ENCODE results near the gene MGAT3. TPM values are rescaled to one million over a fixed set of nuclear protein-coding genes. Genes with fewer than 3 reads are reported as not detected.

Gene MGAT3
- total and polyA plus RNA-seq, 2 donors (not counting 1 experiment from before 2014, with no cell fraction given) = 11.1 to 27.8 TPM

- H3K27ac ChIP-seq (ENCODE audit: low read length in 2 of 2) = no peak overlapping the region
- no peak for ATAC-seq (ENCODE audit: low read depth)
- intact Hi-C loops (cut with micrococcal nuclease) = no loop called here
- no peaks in the 10 kb centered on the region for H3K4me1 ChIP-seq (ENCODE audit: control insufficient read depth in 2 of 2, insufficient read depth in 2 of 2, low read length in 2 of 2)
- H3K4me1 Mint-ChIP-seq = no peaks in the 10 kb centered on the region
- H3K27me3 Mint-ChIP-seq = no peaks in the 10 kb centered on the region
- no peaks in the 10 kb centered on the region for H3K9me3 ChIP-seq (ENCODE audit: control extremely low read depth in 1 of 3, control insufficient read depth in 2 of 3, insufficient read depth in 1 of 3, low read length in 2 of 3)
- H3K27ac Mint-ChIP-seq = no peak overlapping the region
- no peak overlapping the region for H3K4me3 Mint-ChIP-seq
- no peaks in the 10 kb centered on the region for H3K27me3 ChIP-seq (replicated peaks in 1 of 4; ENCODE audit: control extremely low read depth in 1 of 4, control insufficient read depth in 3 of 4, insufficient read depth in 4 of 4, low read length in 3 of 4)
- H3K9me3 Mint-ChIP-seq (ENCODE audit: insufficient read depth) = no peaks in the 10 kb centered on the region
- peaks cover 6% of the 10 kb centered on the region for H3K79me2 ChIP-seq (ENCODE audit: control insufficient read depth, insufficient read depth, low read length)
- no peak overlapping the region for H2AFZ ChIP-seq (ENCODE audit: insufficient read depth, low read depth, low read length, poor library complexity, severe bottlenecking)
- H4K20me1 ChIP-seq (ENCODE audit: control insufficient read depth, insufficient read depth, low read length, poor library complexity, severe bottlenecking) = peaks cover 5% of the 10 kb centered on the region
- TF ChIP-seq CTCF (IDR thresholded peaks at IDR 0.05) (no peak), EZH2 (IDR thresholded peaks at IDR 0.05; ENCODE audit: borderline replicate concordance, insufficient read depth, low read depth, low read length, poor library complexity, severe bottlenecking) (no peak)
- DNase-seq = no peak
- 97% methylated on average over 27 of the region's 27 CpGs for WGBS (ENCODE audit: insufficient coverage)
- no peak overlapping the region for H3K4me2 ChIP-seq (replicated peaks; ENCODE audit: low read depth, low read length, poor library complexity, severe bottlenecking)
- no peak overlapping the region for H3K4me3 ChIP-seq (ENCODE audit: control extremely low read depth in 1 of 5, extremely low read depth in 1 of 5, insufficient read depth in 1 of 5, low read depth in 2 of 5, low read length in 4 of 5)
- CTCF ChIA-PET = no interaction called here
- POLR2A ChIA-PET = no interaction called here
- H3K36me3 ChIP-seq (replicated peaks in 1 of 2; ENCODE audit: control extremely low read depth in 1 of 2, control insufficient read depth in 1 of 2, extremely low read depth in 1 of 2, insufficient read depth in 2 of 2, low read length in 1 of 2) = peaks cover 0 to 63% of the 10 kb centered on the region in 2 experiments
- H3K9ac ChIP-seq (ENCODE audit: low read length) = no peak overlapping the region
These were observed 26.8 kb upstream of the MGAT3 start for GRCh38 chr22:39429916-39430575.

GRCh38 chr22:39430576-39431150 is 26.1 kb upstream of the MGAT3 start:
- Mint-ChIP-seq H3K4me1 (no peaks in the 10 kb centered on the region), H3K27me3 (no peaks in the 10 kb centered on the region), H3K9me3 (ENCODE audit: insufficient read depth) (no peaks in the 10 kb centered on the region), H3K27ac (no peak overlapping the region), H3K4me3 (no peak overlapping the region)
- ChIA-PET POLR2A (no interaction called here), CTCF (no interaction called here)
- H2AFZ ChIP-seq (ENCODE audit: insufficient read depth, low read depth, low read length, poor library complexity, severe bottlenecking) = no peak overlapping the region
- H3K79me2 ChIP-seq (ENCODE audit: control insufficient read depth, insufficient read depth, low read length) = peaks cover 6% of the 10 kb centered on the region
- H3K27me3 ChIP-seq (replicated peaks in 1 of 4; ENCODE audit: control extremely low read depth in 1 of 4, control insufficient read depth in 3 of 4, insufficient read depth in 4 of 4, low read length in 3 of 4) = no peaks in the 10 kb centered on the region
- H3K4me3 ChIP-seq (ENCODE audit: control extremely low read depth in 1 of 5, extremely low read depth in 1 of 5, insufficient read depth in 1 of 5, low read depth in 2 of 5, low read length in 4 of 5) = no peak overlapping the region
- H3K27ac ChIP-seq (ENCODE audit: low read length in 2 of 2) = no peak overlapping the region
- H3K4me1 ChIP-seq (ENCODE audit: control insufficient read depth in 2 of 2, insufficient read depth in 2 of 2, low read length in 2 of 2) = no peaks in the 10 kb centered on the region
- no peak overlapping the region for H3K4me2 ChIP-seq (replicated peaks; ENCODE audit: low read depth, low read length, poor library complexity, severe bottlenecking)
- ATAC-seq (ENCODE audit: low read depth) (no peak), DNase-seq (no peak)
- TF ChIP-seq CTCF (IDR thresholded peaks at IDR 0.05) (no peak), EZH2 (IDR thresholded peaks at IDR 0.05; ENCODE audit: borderline replicate concordance, insufficient read depth, low read depth, low read length, poor library complexity, severe bottlenecking) (no peak)
- no peaks in the 10 kb centered on the region for H3K9me3 ChIP-seq (ENCODE audit: control extremely low read depth in 1 of 3, control insufficient read depth in 2 of 3, insufficient read depth in 1 of 3, low read length in 2 of 3)
- H3K36me3 ChIP-seq (replicated peaks in 1 of 2; ENCODE audit: control extremely low read depth in 1 of 2, control insufficient read depth in 1 of 2, extremely low read depth in 1 of 2, insufficient read depth in 2 of 2, low read length in 1 of 2) = peaks cover 0 to 63% of the 10 kb centered on the region in 2 experiments
- intact Hi-C loops (cut with micrococcal nuclease) = no loop called here
- H3K9ac ChIP-seq (ENCODE audit: low read length) = no peak overlapping the region
- WGBS (ENCODE audit: insufficient coverage) = 87% methylated on average over 9 of the region's 10 CpGs
- peaks cover 5% of the 10 kb centered on the region for H4K20me1 ChIP-seq (ENCODE audit: control insufficient read depth, insufficient read depth, low read length, poor library complexity, severe bottlenecking)
